ENCODE results near the gene ZC3H4.

Gene ZC3H4

GRCh38 chr19:47032171-47032811, 81.3 kb downstream of the ZC3H4 start:
- WGBS (ENCODE audit: insufficient coverage, insufficient read length) = no CpG with 5 or more reads among the region's 17 CpGs
- peaks cover 3% of the 10 kb centered on the region; the same call in 1 of the 2 replicates for H3K4me1 ChIP-seq (ENCODE audit: control insufficient read depth, insufficient read depth, low read length)
- H3K4me3 ChIP-seq (ENCODE audit: low read length) = no peak overlapping the region
- no peaks in the 10 kb centered on the region for H3K9me3 ChIP-seq (ENCODE audit: control insufficient read depth, insufficient read depth, low read length)
- no peaks in the 10 kb centered on the region for H3K36me3 ChIP-seq (ENCODE audit: control insufficient read depth, insufficient read depth, low read length)
- no peak for DNase-seq (ENCODE audit: low read depth, low spot score)
- H3K27me3 ChIP-seq (ENCODE audit: control insufficient read depth, insufficient read depth, low read length) = no peaks in the 10 kb centered on the region
- no peak overlapping the region for H3K27ac ChIP-seq (ENCODE audit: low read length)

- Histone ChIP-seq H3K27me3 (ENCODE audit: control insufficient read depth, insufficient read depth, low read length) (peaks cover 2% of the 10 kb centered on the region; the same call in 1 of the 2 replicates), H3K4me3 (ENCODE audit: low read length) (no peak overlapping the region), H3K4me1 (ENCODE audit: control insufficient read depth, insufficient read depth, low read length) (peaks cover 3% of the 10 kb centered on the region; the same call in 1 of the 2 replicates), H3K9me3 (ENCODE audit: control insufficient read depth, insufficient read depth, low read length) (no peaks in the 10 kb centered on the region), H3K27ac (ENCODE audit: low read length) (no peak overlapping the region), H3K36me3 (ENCODE audit: control insufficient read depth, insufficient read depth, low read length) (no peaks in the 10 kb centered on the region)
- no CpG with 5 or more reads among the region's 14 CpGs for WGBS (ENCODE audit: insufficient coverage, insufficient read length)
- DNase-seq (ENCODE audit: low read depth, low spot score) = no peak
Observed at GRCh38 chr19:47028195-47028601, 85.4 kb downstream of the ZC3H4 start.

- no CpG with 5 or more reads among the region's 12 CpGs for WGBS (ENCODE audit: insufficient coverage, insufficient read length)
- Histone ChIP-seq H3K36me3 (ENCODE audit: control insufficient read depth, insufficient read depth, low read length) (no peaks in the 10 kb centered on the region), H3K27me3 (ENCODE audit: control insufficient read depth, insufficient read depth, low read length) (peaks cover 4% of the 10 kb centered on the region; the same call in 1 of the 2 replicates), H3K27ac (ENCODE audit: low read length) (no peak overlapping the region), H3K4me1 (ENCODE audit: control insufficient read depth, insufficient read depth, low read length) (peaks cover 3% of the 10 kb centered on the region; the same call in 1 of the 2 replicates), H3K9me3 (ENCODE audit: control insufficient read depth, insufficient read depth, low read length) (no peaks in the 10 kb centered on the region), H3K4me3 (ENCODE audit: low read length) (no peak overlapping the region)
- DNase-seq (ENCODE audit: low read depth, low spot score) = no peak
Observed at GRCh38 chr19:47027586-47028088, 85.9 kb downstream of the ZC3H4 start.

GRCh38 chr19:47026889-47027288, 86.7 kb downstream of the ZC3H4 start:
- H3K4me3 ChIP-seq (ENCODE audit: low read length) = no peak overlapping the region
- DNase-seq (ENCODE audit: low read depth, low spot score) = no peak
- H3K27me3 ChIP-seq (ENCODE audit: control insufficient read depth, insufficient read depth, low read length) = peaks cover 9% of the 10 kb centered on the region
- no peak overlapping the region for H3K27ac ChIP-seq (ENCODE audit: low read length)
- peaks cover 3% of the 10 kb centered on the region; the same call in 1 of the 2 replicates for H3K4me1 ChIP-seq (ENCODE audit: control insufficient read depth, insufficient read depth, low read length)
- H3K36me3 ChIP-seq (ENCODE audit: control insufficient read depth, insufficient read depth, low read length) = no peaks in the 10 kb centered on the region
- WGBS (ENCODE audit: insufficient coverage, insufficient read length) = no CpG with 5 or more reads among the region's 8 CpGs
- H3K9me3 ChIP-seq (ENCODE audit: control insufficient read depth, insufficient read depth, low read length) = no peaks in the 10 kb centered on the region

- DNase-seq (ENCODE audit: low read depth, low spot score) = no peak
Observed at GRCh38 chr19:47026156-47026555, 87.4 kb downstream of the ZC3H4 start.

GRCh38 chr19:47024502-47024901, 89.1 kb downstream of the ZC3H4 start:
- H3K27ac ChIP-seq (ENCODE audit: low read length) = no peak overlapping the region
- peaks cover 3% of the 10 kb centered on the region; the same call in 1 of the 2 replicates for H3K4me1 ChIP-seq (ENCODE audit: control insufficient read depth, insufficient read depth, low read length)
- no peak overlapping the region for H3K4me3 ChIP-seq (ENCODE audit: low read length)
- peaks cover 25% of the 10 kb centered on the region for H3K27me3 ChIP-seq (ENCODE audit: control insufficient read depth, insufficient read depth, low read length)
- no peaks in the 10 kb centered on the region for H3K36me3 ChIP-seq (ENCODE audit: control insufficient read depth, insufficient read depth, low read length)
- DNase-seq (ENCODE audit: low read depth, low spot score) = no peak
- no CpG with 5 or more reads among the region's 5 CpGs for WGBS (ENCODE audit: insufficient coverage, insufficient read length)
- no peaks in the 10 kb centered on the region for H3K9me3 ChIP-seq (ENCODE audit: control insufficient read depth, insufficient read depth, low read length)

More at GRCh38 chr19:47026156-47026555, 87.4 kb downstream of the ZC3H4 start:
- no peaks in the 10 kb centered on the region for H3K36me3 ChIP-seq (ENCODE audit: control insufficient read depth, insufficient read depth, low read length)
- H3K27ac ChIP-seq (ENCODE audit: low read length) = no peak overlapping the region
- H3K27me3 ChIP-seq (ENCODE audit: control insufficient read depth, insufficient read depth, low read length) = peaks cover 15% of the 10 kb centered on the region
- no peak overlapping the region for H3K4me3 ChIP-seq (ENCODE audit: low read length)
- H3K4me1 ChIP-seq (ENCODE audit: control insufficient read depth, insufficient read depth, low read length) = peaks cover 3% of the 10 kb centered on the region; the same call in 1 of the 2 replicates
- no CpG with 5 or more reads among the region's 2 CpGs for WGBS (ENCODE audit: insufficient coverage, insufficient read length)
- H3K9me3 ChIP-seq (ENCODE audit: control insufficient read depth, insufficient read depth, low read length) = no peaks in the 10 kb centered on the region

- no peak overlapping the region for H3K27ac ChIP-seq (ENCODE audit: low read length)
- no peaks in the 10 kb centered on the region for H3K9me3 ChIP-seq (ENCODE audit: control insufficient read depth, insufficient read depth, low read length)
- WGBS (ENCODE audit: insufficient coverage, insufficient read length) = no CpG with 5 or more reads among the region's 7 CpGs
- no peak for DNase-seq (ENCODE audit: low read depth, low spot score)
- no peak overlapping the region for H3K4me3 ChIP-seq (ENCODE audit: low read length)
- peaks cover 5% of the 10 kb centered on the region; the same call in 1 of the 2 replicates for H3K4me1 ChIP-seq (ENCODE audit: control insufficient read depth, insufficient read depth, low read length)
- peaks cover 29% of the 10 kb centered on the region for H3K27me3 ChIP-seq (ENCODE audit: control insufficient read depth, insufficient read depth, low read length)
- H3K36me3 ChIP-seq (ENCODE audit: control insufficient read depth, insufficient read depth, low read length) = no peaks in the 10 kb centered on the region
Observed at GRCh38 chr19:47023448-47023794, 90.2 kb downstream of the ZC3H4 start.

GRCh38 chr19:47022541-47023447, 90.8 kb downstream of the ZC3H4 start:
- no peak overlapping the region for H3K4me3 ChIP-seq (ENCODE audit: low read length)
- peaks cover 29% of the 10 kb centered on the region for H3K27me3 ChIP-seq (ENCODE audit: control insufficient read depth, insufficient read depth, low read length)
- DNase-seq (ENCODE audit: low read depth, low spot score) = no peak

GRCh38 chr19:47022140-47022536, 91.4 kb downstream of the ZC3H4 start:
- H3K4me1 ChIP-seq (ENCODE audit: control insufficient read depth, insufficient read depth, low read length) = peaks cover 3% of the 10 kb centered on the region; the same call in 1 of the 2 replicates
- H3K27me3 ChIP-seq (ENCODE audit: control insufficient read depth, insufficient read depth, low read length) = peaks cover 29% of the 10 kb centered on the region
- no peaks in the 10 kb centered on the region for H3K9me3 ChIP-seq (ENCODE audit: control insufficient read depth, insufficient read depth, low read length)
- no peaks in the 10 kb centered on the region for H3K36me3 ChIP-seq (ENCODE audit: control insufficient read depth, insufficient read depth, low read length)
- H3K27ac ChIP-seq (ENCODE audit: low read length) = no peak overlapping the region
- no peak for DNase-seq (ENCODE audit: low read depth, low spot score)
- WGBS (ENCODE audit: insufficient coverage, insufficient read length) = no CpG with 5 or more reads among the region's 14 CpGs
- H3K4me3 ChIP-seq (ENCODE audit: low read length) = no peak overlapping the region

More at GRCh38 chr19:47022541-47023447, 90.8 kb downstream of the ZC3H4 start:
- no CpG with 5 or more reads among the region's 33 CpGs for WGBS (ENCODE audit: insufficient coverage, insufficient read length)
- Histone ChIP-seq H3K4me1 (ENCODE audit: control insufficient read depth, insufficient read depth, low read length) (peaks cover 4% of the 10 kb centered on the region; the same call in 1 of the 2 replicates), H3K9me3 (ENCODE audit: control insufficient read depth, insufficient read depth, low read length) (no peaks in the 10 kb centered on the region), H3K27ac (ENCODE audit: low read length) (no peak overlapping the region), H3K36me3 (ENCODE audit: control insufficient read depth, insufficient read depth, low read length) (no peaks in the 10 kb centered on the region)

GRCh38 chr19:47021536-47022139, 91.9 kb downstream of the ZC3H4 start:
- Histone ChIP-seq H3K27me3 (ENCODE audit: control insufficient read depth, insufficient read depth, low read length) (peaks cover 29% of the 10 kb centered on the region), H3K36me3 (ENCODE audit: control insufficient read depth, insufficient read depth, low read length) (no peaks in the 10 kb centered on the region), H3K9me3 (ENCODE audit: control insufficient read depth, insufficient read depth, low read length) (no peaks in the 10 kb centered on the region), H3K27ac (ENCODE audit: low read length) (no peak overlapping the region), H3K4me1 (ENCODE audit: control insufficient read depth, insufficient read depth, low read length) (peaks cover 3% of the 10 kb centered on the region; the same call in 1 of the 2 replicates), H3K4me3 (ENCODE audit: low read length) (peak overlapping the region; percentile 15; the same call in 1 of the 2 replicates)
- no CpG with 5 or more reads among the region's 50 CpGs for WGBS (ENCODE audit: insufficient coverage, insufficient read length)
- no peak for DNase-seq (ENCODE audit: low read depth, low spot score)
